ENCODE measurements around the gene ADAMTS17.
A peak's percentile ranks its signal among the peaks of the same experiment; 100 is the strongest.

The ADAMTS17 gene

DNA sequence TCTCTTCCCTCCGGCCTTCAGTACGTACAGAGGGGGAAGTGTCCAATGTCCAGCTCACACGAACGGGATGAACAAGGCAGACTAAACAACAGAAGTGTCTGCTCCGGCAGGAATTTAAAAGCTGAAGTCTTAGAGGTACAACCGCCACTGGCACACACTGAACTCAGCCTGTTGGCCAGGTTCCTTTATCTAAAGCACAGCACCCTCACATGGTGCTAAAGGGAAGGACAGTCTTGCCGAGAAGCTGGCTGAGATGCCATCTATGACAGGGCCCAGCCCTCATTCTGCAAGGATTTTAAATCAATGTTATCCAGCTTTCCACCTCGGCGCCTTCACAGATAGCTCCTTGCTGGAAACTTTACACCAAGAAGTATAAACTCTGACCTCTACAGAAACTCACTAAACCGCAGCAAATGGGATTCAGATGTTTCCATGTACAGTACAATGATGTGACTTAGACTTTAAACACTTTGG is 2.8 kb downstream of the ADAMTS17 start:
- peaks cover 61% of the 10 kb centered on the region for H3K27me3 Mint-ChIP-seq (ENCODE audit: low read depth)
- peaks cover 40% of the 10 kb centered on the region for H3K4me1 Mint-ChIP-seq
- H3K4me3 Mint-ChIP-seq = peak overlapping the region; percentile 76 to 87 (median 83)
- no peaks in the 10 kb centered on the region for H3K36me3 Mint-ChIP-seq (ENCODE audit: low read depth)
- H3K9me3 Mint-ChIP-seq = no peaks in the 10 kb centered on the region
- TF ChIP-seq, protein P1, sequence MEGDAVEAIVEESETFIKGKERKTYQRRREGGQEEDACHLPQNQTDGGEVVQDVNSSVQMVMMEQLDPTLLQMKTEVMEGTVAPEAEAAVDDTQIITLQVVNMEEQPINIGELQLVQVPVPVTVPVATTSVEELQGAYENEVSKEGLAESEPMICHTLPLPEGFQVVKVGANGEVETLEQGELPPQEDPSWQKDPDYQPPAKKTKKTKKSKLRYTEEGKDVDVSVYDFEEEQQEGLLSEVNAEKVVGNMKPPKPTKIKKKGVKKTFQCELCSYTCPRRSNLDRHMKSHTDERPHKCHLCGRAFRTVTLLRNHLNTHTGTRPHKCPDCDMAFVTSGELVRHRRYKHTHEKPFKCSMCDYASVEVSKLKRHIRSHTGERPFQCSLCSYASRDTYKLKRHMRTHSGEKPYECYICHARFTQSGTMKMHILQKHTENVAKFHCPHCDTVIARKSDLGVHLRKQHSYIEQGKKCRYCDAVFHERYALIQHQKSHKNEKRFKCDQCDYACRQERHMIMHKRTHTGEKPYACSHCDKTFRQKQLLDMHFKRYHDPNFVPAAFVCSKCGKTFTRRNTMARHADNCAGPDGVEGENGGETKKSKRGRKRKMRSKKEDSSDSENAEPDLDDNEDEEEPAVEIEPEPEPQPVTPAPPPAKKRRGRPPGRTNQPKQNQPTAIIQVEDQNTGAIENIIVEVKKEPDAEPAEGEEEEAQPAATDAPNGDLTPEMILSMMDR (IDR thresholded peaks at IDR 0.05; ENCODE audit: unreplicated experiment in 3 of 3) = peak; percentile 80 to 87 (median 86)
- peak overlapping the region; percentile 38 to 64 (median 48) for H3K27ac Mint-ChIP-seq

DNA sequence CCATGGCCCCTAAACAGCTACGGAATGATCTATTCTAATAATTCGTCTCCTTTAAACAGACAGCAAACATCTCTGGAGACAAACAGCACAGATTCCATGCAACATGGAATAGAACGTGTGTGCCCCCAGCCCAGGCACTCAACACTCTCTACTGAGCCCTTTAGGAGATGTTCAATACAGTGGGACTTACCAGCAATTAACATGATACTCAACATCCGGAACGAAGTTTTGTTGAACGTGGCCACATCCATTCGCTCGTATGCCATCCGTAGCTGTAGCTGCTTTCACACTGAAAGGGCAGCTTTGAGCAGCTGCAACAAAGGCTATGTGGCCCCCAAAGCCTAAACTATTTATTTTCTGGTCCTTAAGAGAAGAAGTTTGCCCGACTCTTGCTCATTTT is 3.5 kb downstream of the ADAMTS17 start:
- Mint-ChIP-seq H3K4me1 (peaks cover 42% of the 10 kb centered on the region), H3K9me3 (no peaks in the 10 kb centered on the region)

DNA sequence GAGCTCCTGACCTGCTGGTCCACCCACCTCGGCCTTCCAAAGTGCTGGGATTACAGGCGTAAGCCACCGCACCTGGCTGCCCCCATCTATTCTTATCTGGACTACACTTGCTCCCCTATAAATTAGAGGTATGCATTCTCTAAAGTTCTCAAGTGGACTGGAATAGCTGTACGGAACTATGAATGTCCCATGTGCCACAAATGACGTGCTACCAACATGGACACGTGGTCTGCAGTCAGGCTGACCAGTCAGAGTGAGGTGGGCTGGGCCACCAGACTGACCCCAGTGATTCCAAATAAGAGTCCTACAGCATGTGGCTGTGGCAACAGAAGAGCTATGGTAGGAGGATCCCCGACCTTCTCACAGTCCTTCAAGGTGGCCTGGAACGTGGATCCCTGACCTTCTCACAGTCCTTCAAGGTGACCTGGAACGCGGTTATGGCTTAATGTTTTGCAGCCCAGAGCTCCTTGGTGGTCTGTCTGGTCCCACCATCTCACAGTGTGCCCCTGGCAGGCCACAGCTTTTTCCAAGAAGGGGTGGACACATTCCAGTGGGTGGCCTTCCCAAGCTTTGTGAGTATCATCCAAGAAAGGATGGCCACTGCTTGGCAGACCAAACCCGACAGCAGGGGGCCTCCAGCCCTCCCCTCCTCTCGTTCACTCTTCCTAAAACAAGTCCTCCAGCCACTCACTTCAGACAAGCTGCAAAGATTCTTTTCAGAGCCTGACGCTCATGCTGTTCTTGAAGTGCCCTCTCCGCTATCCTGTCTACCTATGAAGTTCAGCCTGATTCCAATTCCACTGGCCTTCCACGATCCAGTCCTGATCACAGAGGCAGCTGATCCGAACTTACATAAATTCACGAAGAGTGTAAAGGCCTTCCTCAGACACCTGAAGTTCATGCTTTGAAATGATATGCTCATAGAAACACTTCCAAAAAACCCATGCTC is 4.4 kb downstream of the ADAMTS17 start:
- Mint-ChIP-seq H3K9me3 (no peaks in the 10 kb centered on the region), H3K27ac (peak overlapping the region in 1 of 3 experiments; percentile 44), H3K27me3 (ENCODE audit: low read depth) (peaks cover 60% of the 10 kb centered on the region), H3K4me3 (peak overlapping the region in 1 of 3 experiments; percentile 65), H3K4me1 (peaks cover 42% of the 10 kb centered on the region), H3K36me3 (ENCODE audit: low read depth) (no peaks in the 10 kb centered on the region)
- TF ChIP-seq, protein P1 (IDR thresholded peaks at IDR 0.05; ENCODE audit: unreplicated experiment in 3 of 3) = no peak

More for the DNA sequence above, 3.5 kb downstream of the ADAMTS17 start:
- Mint-ChIP-seq H3K27ac (peak overlapping the region in 1 of 3 experiments; percentile 40), H3K36me3 (ENCODE audit: low read depth) (no peaks in the 10 kb centered on the region), H3K27me3 (ENCODE audit: low read depth) (peaks cover 59% of the 10 kb centered on the region), H3K4me3 (peak overlapping the region; percentile 76 to 87 (median 83))
- TF ChIP-seq, protein P1 (IDR thresholded peaks at IDR 0.05; ENCODE audit: unreplicated experiment in 3 of 3) = no peak

DNA sequence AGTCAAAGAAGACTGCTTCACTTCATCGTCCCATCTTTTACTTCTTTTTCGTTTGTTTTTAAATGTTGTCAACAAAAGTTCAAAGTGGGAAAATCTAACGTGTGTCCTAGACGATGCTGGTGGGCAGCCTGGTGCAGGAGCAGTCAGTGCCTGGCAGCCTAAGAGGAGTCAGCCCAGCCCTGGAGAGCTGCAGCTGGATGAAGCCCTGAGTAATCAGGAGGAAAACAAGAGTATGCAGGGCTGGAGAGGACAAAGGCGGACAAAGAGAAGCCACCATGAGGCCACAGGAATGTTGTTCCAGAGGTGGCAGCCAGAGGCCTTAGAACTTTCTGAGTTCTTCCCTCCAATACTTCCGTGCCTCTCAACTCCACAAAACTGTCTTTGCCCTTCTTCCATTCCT is 5.7 kb downstream of the ADAMTS17 start:
- H3K4me3 Mint-ChIP-seq = no peak overlapping the region
- peaks cover 63% of the 10 kb centered on the region for H3K27me3 Mint-ChIP-seq (ENCODE audit: low read depth)
- H3K27ac Mint-ChIP-seq = peak overlapping the region in 1 of 3 experiments; percentile 48
- H3K36me3 Mint-ChIP-seq (ENCODE audit: low read depth) = no peaks in the 10 kb centered on the region
- H3K4me1 Mint-ChIP-seq = peaks cover 38% of the 10 kb centered on the region
- no peaks in the 10 kb centered on the region for H3K9me3 Mint-ChIP-seq
- TF ChIP-seq, protein P1 (IDR thresholded peaks at IDR 0.05; ENCODE audit: unreplicated experiment in 3 of 3) = no peak

DNA sequence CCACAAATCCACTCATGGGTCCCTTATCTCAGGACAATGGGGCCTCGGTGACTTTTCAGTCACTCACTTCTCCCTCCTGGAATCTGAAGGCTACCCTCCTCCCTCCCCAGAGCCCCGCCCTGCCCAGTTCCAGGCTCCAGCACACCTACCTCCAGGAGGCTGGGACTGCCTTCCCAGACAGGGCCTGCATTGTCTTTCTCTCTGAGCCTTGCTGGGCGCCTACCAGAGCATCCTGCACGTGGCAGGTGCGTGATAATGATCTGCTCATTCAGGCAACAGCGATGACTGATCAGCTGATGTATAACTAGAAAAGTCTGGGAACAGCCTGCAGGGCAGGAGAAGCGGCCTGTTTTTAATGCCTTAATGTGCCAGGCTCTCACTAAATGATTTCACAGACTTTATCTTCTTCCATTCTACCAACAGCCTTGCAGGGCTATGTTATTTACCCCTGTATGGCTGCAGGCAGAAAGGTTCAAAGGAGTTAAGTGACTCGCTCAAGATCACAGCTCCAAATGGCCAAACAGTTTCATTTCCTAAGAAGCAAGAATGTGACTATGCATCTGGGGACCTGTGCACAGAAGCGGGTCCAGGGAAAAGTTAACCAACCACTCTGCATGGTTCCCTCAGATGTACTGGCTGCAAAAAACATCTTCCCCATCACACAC is 6.3 kb downstream of the ADAMTS17 start:
- Mint-ChIP-seq H3K27ac (no peak overlapping the region), H3K27me3 (ENCODE audit: low read depth) (peaks cover 64% of the 10 kb centered on the region), H3K4me3 (no peak overlapping the region), H3K36me3 (ENCODE audit: low read depth) (no peaks in the 10 kb centered on the region), H3K4me1 (peaks cover 40% of the 10 kb centered on the region), H3K9me3 (no peaks in the 10 kb centered on the region)
- TF ChIP-seq, protein P1 (IDR thresholded peaks at IDR 0.05; ENCODE audit: unreplicated experiment in 3 of 3) = no peak

Measured in nephron (organoid).